ENCODE results near the gene STC2. TPM values are rescaled to one million over a fixed set of nuclear protein-coding genes. Genes with fewer than 3 reads are reported as not detected.

Gene STC2
- total and polyA plus RNA-seq, 2 of the 8 experiments (the other 6 are each of a cell fraction or from before 2014, with no cell fraction given) = 26.4 to 53.1 TPM

DNA sequence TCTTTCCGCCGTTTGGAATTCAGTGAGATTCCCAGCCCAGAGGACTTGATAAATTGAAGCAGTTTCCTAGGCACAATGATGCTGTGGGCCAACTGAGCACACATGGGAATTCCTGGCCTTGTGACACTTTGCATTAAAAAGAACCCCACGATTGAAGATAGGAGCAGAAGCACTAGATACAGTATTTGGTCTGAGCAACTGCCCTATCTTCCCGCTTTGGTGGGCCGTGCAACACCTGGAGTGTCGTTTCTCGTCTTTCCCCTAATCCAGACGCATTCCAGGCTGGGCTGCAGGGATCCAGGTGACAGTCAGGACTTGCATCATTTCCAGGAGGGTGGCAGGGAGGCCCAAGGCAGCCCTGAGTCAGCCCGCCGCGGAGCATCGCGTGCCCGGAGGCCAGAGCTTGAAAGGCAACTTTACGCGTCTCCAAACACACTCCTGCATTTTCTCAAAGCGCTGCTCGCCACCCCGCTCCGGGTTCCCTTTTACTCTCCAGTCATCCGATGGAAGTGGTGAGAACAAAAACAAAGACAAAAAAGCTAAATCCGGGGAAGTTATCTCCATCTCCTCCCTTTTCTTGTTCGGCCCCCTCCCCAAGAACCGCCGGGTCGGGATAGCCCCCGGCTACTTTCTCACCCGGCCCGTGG lies 753 bp upstream of the STC2 start (continued):
- TF ChIP-seq TEAD4 (IDR thresholded peaks at IDR 0.05; ENCODE audit: low read depth, low read length) (peak; percentile 77), KDM4A (IDR thresholded peaks at IDR 0.05; ENCODE audit: low read depth, low read length, severe bottlenecking) (no peak), PHF8 (conservative IDR thresholded peaks at IDR 0.05; ENCODE audit: low read depth, low read length) (0 out of 2 replicates have a peak, but pooled peaks have one; percentile 34), NANOG (IDR thresholded peaks at IDR 0.05; ENCODE audit: insufficient read depth, low read depth, low read length, poor library complexity, severe bottlenecking) (no peak), TAF1 (IDR thresholded peaks at IDR 0.05; ENCODE audit: low read depth, low read length) (0 out of 2 replicates have a peak, but pooled peaks have one; percentile 44), CEBPB (IDR thresholded peaks at IDR 0.05; ENCODE audit: low read depth, low read length) (peak; percentile 66)
